ENCODE measurements around the gene NPAS3. TPM values are rescaled to one million over a fixed set of nuclear protein-coding genes. Genes with fewer than 3 reads are reported as not detected.

The NPAS3 gene
- total and polyA plus RNA-seq, 2 of the 8 experiments (the other 6 are each of a cell fraction or from before 2014, with no cell fraction given), result 0.11 to 0.60 TPM

DNA sequence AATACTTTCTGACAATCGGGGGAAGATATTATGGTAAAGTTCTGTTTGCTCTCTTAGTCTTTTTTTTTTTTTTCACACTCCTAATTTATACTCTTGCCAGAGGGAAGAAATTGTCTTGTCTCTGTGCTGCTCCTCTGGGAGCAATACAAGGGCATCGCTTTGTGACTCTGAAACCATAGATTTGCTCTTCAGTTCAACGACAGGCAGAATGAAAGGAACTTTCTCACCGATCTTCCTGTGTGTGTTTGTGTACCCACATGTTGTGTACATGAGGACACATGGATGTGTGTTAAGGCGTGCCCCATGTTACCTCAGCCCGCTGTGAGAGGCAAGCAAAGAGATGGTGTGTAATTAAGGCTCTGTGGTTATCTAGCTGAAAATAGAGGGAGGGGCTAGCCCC is 554.6 kb downstream of the NPAS3 start (continued):
- TF ChIP-seq, protein P1, sequence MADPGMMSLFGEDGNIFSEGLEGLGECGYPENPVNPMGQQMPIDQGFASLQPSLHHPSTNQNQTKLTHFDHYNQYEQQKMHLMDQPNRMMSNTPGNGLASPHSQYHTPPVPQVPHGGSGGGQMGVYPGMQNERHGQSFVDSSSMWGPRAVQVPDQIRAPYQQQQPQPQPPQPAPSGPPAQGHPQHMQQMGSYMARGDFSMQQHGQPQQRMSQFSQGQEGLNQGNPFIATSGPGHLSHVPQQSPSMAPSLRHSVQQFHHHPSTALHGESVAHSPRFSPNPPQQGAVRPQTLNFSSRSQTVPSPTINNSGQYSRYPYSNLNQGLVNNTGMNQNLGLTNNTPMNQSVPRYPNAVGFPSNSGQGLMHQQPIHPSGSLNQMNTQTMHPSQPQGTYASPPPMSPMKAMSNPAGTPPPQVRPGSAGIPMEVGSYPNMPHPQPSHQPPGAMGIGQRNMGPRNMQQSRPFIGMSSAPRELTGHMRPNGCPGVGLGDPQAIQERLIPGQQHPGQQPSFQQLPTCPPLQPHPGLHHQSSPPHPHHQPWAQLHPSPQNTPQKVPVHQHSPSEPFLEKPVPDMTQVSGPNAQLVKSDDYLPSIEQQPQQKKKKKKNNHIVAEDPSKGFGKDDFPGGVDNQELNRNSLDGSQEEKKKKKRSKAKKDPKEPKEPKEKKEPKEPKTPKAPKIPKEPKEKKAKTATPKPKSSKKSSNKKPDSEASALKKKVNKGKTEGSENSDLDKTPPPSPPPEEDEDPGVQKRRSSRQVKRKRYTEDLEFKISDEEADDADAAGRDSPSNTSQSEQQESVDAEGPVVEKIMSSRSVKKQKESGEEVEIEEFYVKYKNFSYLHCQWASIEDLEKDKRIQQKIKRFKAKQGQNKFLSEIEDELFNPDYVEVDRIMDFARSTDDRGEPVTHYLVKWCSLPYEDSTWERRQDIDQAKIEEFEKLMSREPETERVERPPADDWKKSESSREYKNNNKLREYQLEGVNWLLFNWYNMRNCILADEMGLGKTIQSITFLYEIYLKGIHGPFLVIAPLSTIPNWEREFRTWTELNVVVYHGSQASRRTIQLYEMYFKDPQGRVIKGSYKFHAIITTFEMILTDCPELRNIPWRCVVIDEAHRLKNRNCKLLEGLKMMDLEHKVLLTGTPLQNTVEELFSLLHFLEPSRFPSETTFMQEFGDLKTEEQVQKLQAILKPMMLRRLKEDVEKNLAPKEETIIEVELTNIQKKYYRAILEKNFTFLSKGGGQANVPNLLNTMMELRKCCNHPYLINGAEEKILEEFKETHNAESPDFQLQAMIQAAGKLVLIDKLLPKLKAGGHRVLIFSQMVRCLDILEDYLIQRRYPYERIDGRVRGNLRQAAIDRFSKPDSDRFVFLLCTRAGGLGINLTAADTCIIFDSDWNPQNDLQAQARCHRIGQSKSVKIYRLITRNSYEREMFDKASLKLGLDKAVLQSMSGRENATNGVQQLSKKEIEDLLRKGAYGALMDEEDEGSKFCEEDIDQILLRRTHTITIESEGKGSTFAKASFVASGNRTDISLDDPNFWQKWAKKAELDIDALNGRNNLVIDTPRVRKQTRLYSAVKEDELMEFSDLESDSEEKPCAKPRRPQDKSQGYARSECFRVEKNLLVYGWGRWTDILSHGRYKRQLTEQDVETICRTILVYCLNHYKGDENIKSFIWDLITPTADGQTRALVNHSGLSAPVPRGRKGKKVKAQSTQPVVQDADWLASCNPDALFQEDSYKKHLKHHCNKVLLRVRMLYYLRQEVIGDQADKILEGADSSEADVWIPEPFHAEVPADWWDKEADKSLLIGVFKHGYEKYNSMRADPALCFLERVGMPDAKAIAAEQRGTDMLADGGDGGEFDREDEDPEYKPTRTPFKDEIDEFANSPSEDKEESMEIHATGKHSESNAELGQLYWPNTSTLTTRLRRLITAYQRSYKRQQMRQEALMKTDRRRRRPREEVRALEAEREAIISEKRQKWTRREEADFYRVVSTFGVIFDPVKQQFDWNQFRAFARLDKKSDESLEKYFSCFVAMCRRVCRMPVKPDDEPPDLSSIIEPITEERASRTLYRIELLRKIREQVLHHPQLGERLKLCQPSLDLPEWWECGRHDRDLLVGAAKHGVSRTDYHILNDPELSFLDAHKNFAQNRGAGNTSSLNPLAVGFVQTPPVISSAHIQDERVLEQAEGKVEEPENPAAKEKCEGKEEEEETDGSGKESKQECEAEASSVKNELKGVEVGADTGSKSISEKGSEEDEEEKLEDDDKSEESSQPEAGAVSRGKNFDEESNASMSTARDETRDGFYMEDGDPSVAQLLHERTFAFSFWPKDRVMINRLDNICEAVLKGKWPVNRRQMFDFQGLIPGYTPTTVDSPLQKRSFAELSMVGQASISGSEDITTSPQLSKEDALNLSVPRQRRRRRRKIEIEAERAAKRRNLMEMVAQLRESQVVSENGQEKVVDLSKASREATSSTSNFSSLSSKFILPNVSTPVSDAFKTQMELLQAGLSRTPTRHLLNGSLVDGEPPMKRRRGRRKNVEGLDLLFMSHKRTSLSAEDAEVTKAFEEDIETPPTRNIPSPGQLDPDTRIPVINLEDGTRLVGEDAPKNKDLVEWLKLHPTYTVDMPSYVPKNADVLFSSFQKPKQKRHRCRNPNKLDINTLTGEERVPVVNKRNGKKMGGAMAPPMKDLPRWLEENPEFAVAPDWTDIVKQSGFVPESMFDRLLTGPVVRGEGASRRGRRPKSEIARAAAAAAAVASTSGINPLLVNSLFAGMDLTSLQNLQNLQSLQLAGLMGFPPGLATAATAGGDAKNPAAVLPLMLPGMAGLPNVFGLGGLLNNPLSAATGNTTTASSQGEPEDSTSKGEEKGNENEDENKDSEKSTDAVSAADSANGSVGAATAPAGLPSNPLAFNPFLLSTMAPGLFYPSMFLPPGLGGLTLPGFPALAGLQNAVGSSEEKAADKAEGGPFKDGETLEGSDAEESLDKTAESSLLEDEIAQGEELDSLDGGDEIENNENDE (IDR thresholded peaks at IDR 0.05; ENCODE audit: insufficient replicate concordance, low read length), result no peak
- TF ChIP-seq TAF7 (optimal IDR thresholded peaks at IDR 0.05; ENCODE audit: borderline replicate concordance, low read depth, low read length) (no peak), SIX5 (IDR thresholded peaks at IDR 0.05; ENCODE audit: low read depth, low read length) (no peak)
- TF ChIP-seq, protein P2, sequence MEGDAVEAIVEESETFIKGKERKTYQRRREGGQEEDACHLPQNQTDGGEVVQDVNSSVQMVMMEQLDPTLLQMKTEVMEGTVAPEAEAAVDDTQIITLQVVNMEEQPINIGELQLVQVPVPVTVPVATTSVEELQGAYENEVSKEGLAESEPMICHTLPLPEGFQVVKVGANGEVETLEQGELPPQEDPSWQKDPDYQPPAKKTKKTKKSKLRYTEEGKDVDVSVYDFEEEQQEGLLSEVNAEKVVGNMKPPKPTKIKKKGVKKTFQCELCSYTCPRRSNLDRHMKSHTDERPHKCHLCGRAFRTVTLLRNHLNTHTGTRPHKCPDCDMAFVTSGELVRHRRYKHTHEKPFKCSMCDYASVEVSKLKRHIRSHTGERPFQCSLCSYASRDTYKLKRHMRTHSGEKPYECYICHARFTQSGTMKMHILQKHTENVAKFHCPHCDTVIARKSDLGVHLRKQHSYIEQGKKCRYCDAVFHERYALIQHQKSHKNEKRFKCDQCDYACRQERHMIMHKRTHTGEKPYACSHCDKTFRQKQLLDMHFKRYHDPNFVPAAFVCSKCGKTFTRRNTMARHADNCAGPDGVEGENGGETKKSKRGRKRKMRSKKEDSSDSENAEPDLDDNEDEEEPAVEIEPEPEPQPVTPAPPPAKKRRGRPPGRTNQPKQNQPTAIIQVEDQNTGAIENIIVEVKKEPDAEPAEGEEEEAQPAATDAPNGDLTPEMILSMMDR (IDR thresholded peaks at IDR 0.05; ENCODE audit: control extremely low read depth in 1 of 3, insufficient read depth in 1 of 3, low read depth in 1 of 3, low read length in 3 of 3), result no peak
- TF ChIP-seq, protein P3, sequence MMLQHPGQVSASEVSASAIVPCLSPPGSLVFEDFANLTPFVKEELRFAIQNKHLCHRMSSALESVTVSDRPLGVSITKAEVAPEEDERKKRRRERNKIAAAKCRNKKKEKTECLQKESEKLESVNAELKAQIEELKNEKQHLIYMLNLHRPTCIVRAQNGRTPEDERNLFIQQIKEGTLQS (IDR thresholded peaks at IDR 0.05; ENCODE audit: insufficient read depth, low read depth, low read length), result no peak

Data from H1 (cell line).